ENCODE data around the gene NRAP. TPM values are rescaled to one million over a fixed set of nuclear protein-coding genes. Genes with fewer than 3 reads are reported as not detected.

NRAP gene
- total RNA-seq, 1 donor from 2014 or later: not detected

DNA sequence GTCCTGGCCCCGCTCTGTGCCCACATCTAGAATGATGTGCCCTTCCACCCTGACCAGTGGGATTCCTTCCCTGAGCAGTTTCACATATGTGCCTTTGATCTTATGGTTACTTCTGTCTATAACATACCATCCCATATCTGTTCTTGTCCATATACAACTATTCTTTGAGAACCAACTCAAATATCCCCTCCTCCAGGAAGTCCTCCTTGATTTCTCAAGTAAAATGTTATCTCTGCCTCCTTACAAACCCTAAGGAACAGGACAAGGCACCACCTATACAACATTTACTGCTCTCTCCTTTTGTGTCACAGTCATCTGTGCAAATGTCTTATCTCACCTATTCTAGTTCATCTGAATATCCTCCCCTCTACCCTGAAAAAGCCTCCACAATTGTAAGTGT is 82.7 kb downstream of the NRAP start:
- TF ChIP-seq, protein P1, sequence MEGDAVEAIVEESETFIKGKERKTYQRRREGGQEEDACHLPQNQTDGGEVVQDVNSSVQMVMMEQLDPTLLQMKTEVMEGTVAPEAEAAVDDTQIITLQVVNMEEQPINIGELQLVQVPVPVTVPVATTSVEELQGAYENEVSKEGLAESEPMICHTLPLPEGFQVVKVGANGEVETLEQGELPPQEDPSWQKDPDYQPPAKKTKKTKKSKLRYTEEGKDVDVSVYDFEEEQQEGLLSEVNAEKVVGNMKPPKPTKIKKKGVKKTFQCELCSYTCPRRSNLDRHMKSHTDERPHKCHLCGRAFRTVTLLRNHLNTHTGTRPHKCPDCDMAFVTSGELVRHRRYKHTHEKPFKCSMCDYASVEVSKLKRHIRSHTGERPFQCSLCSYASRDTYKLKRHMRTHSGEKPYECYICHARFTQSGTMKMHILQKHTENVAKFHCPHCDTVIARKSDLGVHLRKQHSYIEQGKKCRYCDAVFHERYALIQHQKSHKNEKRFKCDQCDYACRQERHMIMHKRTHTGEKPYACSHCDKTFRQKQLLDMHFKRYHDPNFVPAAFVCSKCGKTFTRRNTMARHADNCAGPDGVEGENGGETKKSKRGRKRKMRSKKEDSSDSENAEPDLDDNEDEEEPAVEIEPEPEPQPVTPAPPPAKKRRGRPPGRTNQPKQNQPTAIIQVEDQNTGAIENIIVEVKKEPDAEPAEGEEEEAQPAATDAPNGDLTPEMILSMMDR (conservative IDR thresholded peaks at IDR 0.05): no peak
- peaks cover 19% of the 10 kb centered on the region for H3K27me3 Mint-ChIP-seq (ENCODE audit: low read depth)
- H3K4me1 Mint-ChIP-seq: no peaks in the 10 kb centered on the region
- DNase-seq (ENCODE audit: low read depth, low spot score): no peak
- no peak overlapping the region for H3K4me3 Mint-ChIP-seq
- no peaks in the 10 kb centered on the region for H3K36me3 Mint-ChIP-seq (ENCODE audit: low read depth)
- H3K27ac Mint-ChIP-seq (ENCODE audit: unreplicated experiment): no peak overlapping the region
- no peaks in the 10 kb centered on the region for H3K9me3 Mint-ChIP-seq

DNA sequence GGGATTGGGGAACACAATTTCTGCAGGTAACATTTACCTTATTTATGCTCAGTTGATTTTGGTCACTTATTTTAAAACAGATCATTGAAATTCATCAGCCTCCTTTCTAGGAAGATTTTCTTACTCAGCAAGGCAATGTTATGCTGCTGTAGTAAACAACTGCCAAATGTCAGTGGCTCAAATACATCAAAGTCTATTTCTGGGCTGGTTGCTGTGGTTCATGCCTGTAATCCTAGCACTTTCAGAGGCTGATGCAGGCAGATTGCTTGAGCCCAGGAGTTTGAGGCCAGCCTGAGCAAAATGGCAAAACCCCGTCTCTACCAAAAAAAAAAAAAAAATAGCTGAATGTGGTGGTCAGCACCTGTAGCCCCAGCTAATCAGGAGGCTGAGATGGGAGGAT is 85.1 kb downstream of the NRAP start:
- no peak for DNase-seq (ENCODE audit: low read depth, low spot score)
- H3K27me3 Mint-ChIP-seq (ENCODE audit: low read depth): peaks cover 19% of the 10 kb centered on the region
- TF ChIP-seq, protein P1 (conservative IDR thresholded peaks at IDR 0.05): no peak
- H3K4me3 Mint-ChIP-seq: no peak overlapping the region
- no peaks in the 10 kb centered on the region for H3K4me1 Mint-ChIP-seq
- H3K36me3 Mint-ChIP-seq (ENCODE audit: low read depth): no peaks in the 10 kb centered on the region
- no peaks in the 10 kb centered on the region for H3K9me3 Mint-ChIP-seq
- no peak overlapping the region for H3K27ac Mint-ChIP-seq (ENCODE audit: unreplicated experiment)

- Mint-ChIP-seq H3K27me3 (ENCODE audit: low read depth) (peaks cover 10% of the 10 kb centered on the region), H3K4me1 (no peaks in the 10 kb centered on the region), H3K27ac (ENCODE audit: unreplicated experiment) (no peak overlapping the region), H3K36me3 (ENCODE audit: low read depth) (no peaks in the 10 kb centered on the region), H3K9me3 (no peaks in the 10 kb centered on the region), H3K4me3 (no peak overlapping the region)
- TF ChIP-seq, protein P1 (conservative IDR thresholded peaks at IDR 0.05): no peak
- DNase-seq (ENCODE audit: low read depth, low spot score): peak; percentile 26
These were observed 87.0 kb downstream of the NRAP start for GRCh38 chr10:113576852-113577251.

DNA sequence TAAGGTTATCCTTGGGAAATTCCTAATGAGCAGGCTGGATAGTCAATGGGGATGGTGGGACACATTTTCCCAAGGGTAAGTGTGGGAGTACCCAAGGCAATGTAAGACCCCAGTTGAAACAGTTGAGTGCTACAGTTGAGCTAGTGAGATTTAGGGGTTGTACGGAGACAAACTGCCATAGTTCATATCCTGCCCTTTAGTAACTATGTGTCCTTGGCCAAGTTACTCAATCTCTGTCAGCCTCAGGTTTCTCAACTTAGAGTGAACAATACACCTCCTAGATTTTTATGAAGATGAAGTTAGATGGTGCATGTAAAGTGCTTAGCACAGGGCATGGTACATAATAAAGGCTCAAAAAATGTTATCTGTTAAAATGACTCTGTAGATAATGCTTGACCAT is 90.5 kb downstream of the NRAP start:
- Mint-ChIP-seq H3K4me3 (no peak overlapping the region), H3K9me3 (no peaks in the 10 kb centered on the region), H3K36me3 (ENCODE audit: low read depth) (no peaks in the 10 kb centered on the region), H3K27ac (ENCODE audit: unreplicated experiment) (no peak overlapping the region), H3K27me3 (ENCODE audit: low read depth) (no peaks in the 10 kb centered on the region), H3K4me1 (no peaks in the 10 kb centered on the region)
- TF ChIP-seq, protein P1 (conservative IDR thresholded peaks at IDR 0.05): no peak
- no peak for DNase-seq (ENCODE audit: low read depth, low spot score)

GRCh38 chr10:113572520-113573290 is 91.1 kb downstream of the NRAP start:
- no peak for DNase-seq (ENCODE audit: low read depth, low spot score)
- no peaks in the 10 kb centered on the region for H3K4me1 Mint-ChIP-seq
- no peaks in the 10 kb centered on the region for H3K9me3 Mint-ChIP-seq
- no peaks in the 10 kb centered on the region for H3K36me3 Mint-ChIP-seq (ENCODE audit: low read depth)
- H3K27me3 Mint-ChIP-seq (ENCODE audit: low read depth): no peaks in the 10 kb centered on the region
- H3K27ac Mint-ChIP-seq (ENCODE audit: unreplicated experiment): no peak overlapping the region
- H3K4me3 Mint-ChIP-seq: no peak overlapping the region
- TF ChIP-seq, protein P1 (conservative IDR thresholded peaks at IDR 0.05): no peak

Measured in neural crest cell (in vitro differentiated cells).